GM18498 (cell line): ENCODE data around the gene COMMD7.
A peak's percentile ranks its signal among the peaks of the same experiment; 100 is the strongest.

Source experiments
- ATAC-seq: cut with Tn5 transposase; IDR thresholded peaks from one replicate; pipeline ENCODE4 v1.9.1; 2021; ENCODE audit warnings: mild to moderate bottlenecking, moderate library complexity; ENCODE audit not compliant: unreplicated experiment

COMMD7 gene

DNA sequence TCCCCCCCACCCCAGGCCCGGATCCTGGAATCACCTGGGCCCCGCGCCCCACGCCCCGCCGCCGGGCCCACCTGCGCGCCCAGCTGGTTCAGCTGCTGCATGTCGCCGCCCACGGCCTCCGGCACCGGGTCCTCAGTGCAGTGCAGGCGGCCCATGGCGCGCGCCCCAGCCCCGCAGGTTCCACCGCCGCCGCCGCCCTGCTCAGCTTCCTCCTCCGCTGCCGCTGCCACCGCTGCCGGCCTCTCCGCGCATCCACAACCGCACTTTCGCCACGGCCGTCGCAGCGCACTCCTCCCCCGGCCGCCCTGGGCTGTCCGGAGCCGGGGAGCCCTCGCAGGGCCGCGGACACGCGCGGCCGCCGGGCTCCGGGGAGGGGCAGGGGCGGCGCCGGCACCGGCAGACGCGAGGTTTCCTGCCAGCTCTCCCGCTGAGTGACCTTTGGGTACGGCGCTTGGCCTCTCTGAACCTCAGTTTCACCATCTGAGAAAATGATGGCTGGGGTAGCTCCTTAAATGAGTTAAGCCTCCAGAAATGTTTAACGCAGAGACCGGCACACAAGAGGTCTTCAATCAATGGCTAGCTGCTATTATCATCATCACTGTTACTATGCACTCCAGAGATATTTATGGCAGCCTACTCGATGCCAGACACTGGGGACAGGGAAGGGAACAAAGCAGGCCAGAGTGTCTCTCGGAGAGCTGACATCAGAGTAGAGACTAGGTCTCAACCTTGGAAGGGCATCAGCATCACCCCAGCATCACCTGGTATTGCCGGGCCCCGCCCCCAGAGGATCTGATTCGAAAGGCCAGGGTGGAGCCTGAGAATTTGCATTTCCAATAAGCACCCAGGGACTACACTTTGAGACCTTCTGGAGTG lies at the start of gene COMMD7:
Gene COMMD7 (minus strand): TSS at position 231 of the 876 bp plus-strand sequence. CDS start 76 bp downstream, at position 155.
- ATAC-seq = peak; percentile 78

GRCh38 chr20:32792731-32793458 lies 49.6 kb upstream of the COMMD7 start:
- no peak for ATAC-seq

DNA sequence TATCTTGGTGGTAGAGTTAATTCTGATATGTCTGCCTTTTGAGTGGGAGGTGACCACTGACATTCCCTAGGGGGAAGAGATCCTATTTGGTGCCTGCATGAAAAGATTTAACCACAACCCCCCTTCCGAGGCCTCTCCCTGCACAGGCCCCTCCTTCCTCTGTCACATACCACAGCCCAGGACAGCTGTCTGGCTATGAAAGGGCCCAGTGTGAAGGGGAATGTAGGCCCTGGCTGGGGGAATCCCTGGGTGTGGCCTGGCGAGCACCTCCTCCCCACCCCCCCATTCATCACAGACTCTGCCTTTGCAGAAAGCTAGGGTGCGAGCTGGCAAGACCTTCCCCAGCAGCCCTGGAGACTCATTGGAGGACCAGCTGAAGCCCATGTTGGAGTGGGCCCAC lies 49.0 kb upstream of the COMMD7 start:
- no peak for ATAC-seq

DNA sequence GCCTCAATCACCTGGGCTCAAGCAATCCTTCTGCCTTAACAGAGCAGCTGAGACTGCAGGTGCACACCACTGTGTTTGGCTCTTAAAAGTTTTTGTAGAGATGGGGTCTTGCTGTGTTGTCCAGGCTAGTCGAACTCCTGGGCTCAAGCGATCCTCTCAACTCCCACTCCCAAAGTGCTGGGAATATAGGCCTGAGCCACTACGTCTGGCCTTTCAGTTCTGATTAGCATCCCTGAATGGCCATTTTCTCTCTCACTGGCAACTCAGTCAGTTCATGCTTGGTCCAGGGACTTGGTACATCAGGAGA lies 47.4 kb upstream of the COMMD7 start:
- ATAC-seq = no peak

DNA sequence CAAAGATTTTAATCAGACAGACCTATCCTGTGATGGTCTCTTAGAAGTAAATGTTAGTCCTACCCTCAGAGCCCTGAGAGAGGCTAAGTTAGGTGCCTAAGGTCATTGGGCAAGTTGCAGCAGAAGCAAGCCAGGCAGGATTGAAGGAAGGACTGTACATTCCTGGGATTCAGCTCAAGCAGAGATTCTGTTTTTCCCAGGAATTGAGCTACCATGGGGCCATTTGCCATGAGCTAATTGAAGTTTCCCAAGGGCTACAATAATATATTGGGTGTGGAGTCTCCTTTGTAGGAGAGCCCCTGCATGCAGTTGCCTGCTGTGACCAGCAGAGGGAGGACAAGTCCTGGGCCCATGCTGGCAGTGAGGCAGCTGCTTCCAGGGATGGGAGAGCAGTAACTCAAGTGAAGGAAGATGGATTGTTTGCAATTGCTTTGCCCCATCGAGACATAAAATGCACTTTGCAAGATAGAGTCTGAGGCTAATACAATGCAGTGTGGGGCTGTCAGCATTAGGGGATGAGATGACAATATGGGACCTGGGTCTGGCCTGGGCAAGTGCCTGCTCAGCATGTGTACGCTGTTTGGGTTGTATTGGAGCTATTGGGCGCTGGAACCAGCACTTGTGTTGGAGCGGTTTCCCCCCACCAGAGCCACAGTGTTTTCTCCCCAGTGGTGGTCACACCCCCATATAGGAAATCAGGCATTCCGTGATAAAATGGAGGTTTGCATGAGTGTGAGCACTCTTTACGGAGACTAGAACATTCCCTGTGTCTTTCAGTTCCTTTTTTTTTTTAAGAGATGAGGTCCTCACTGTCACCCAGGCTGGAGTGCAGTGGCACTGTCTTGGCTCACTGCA lies 46.9 kb upstream of the COMMD7 start:
- peak; percentile 58 for ATAC-seq

GRCh38 chr20:32787168-32787567 lies 43.9 kb upstream of the COMMD7 start:
- ATAC-seq = no peak

DNA sequence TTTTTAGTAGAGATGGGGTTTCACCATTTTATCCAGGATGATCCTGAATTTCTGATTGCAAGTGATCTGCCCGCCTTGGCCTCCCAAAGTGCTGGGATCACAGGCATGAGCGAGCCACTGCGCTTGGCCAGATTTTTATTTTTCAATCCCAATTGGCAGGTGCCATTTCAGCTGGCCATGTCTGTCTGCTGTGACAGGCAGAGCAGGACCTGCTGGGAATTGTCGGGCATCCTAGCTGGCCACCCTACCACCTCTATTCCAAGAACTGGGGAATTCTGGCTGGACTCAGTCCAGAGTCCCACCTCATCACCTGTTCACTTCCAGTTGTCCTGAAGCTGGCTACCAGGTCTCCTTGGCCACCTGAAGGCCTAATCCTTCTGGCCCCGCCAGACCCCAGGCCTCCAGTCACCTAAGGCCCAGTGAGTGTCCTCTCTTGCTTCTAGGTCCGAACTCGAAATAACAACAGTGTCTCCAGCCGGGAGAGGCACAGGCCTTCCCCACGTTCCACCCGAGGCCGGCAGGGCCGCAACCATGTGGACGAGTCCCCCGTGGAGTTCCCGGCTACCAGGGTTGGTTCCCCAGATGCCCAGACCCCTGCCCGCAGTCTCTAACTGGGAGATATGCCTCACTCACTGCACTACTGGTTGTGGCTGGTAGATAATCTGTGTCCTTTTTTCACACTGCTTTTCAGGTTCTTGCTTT lies 42.9 kb upstream of the COMMD7 start:
- ATAC-seq = no peak

DNA sequence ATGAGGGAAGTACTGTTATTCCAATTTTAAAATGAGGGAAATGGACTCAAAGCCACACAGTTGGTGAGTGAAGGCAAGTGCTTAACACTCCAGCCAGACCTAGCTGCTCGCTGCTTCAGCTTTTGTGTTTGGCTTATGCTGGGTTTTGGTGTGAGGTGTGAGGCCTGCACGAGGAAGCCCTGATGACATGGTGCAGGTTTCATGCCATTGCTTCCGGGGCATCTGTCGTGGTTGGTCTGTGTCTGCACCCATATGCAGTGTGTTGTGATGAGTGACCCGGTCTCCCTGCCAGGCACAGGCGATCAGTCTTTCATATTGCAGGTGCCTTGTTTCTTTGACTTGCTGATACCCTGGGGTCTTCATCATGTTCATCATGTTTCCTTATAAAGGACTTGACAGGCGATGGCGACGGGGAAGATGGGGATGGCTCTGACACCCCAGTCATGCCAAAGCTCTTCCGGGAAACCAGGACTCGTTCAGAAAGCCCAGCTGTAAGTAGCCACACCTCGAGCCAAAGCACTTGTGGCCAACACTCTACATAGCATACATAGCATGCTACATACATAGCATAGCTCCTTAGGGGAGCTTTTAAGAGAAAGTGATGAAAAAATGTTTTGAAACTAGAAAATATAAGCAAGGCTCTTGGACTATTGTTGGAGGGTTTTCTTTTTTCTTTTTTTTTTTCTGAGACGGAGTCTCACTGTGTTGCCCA lies 41.3 kb upstream of the COMMD7 start:
- ATAC-seq = no peak

DNA sequence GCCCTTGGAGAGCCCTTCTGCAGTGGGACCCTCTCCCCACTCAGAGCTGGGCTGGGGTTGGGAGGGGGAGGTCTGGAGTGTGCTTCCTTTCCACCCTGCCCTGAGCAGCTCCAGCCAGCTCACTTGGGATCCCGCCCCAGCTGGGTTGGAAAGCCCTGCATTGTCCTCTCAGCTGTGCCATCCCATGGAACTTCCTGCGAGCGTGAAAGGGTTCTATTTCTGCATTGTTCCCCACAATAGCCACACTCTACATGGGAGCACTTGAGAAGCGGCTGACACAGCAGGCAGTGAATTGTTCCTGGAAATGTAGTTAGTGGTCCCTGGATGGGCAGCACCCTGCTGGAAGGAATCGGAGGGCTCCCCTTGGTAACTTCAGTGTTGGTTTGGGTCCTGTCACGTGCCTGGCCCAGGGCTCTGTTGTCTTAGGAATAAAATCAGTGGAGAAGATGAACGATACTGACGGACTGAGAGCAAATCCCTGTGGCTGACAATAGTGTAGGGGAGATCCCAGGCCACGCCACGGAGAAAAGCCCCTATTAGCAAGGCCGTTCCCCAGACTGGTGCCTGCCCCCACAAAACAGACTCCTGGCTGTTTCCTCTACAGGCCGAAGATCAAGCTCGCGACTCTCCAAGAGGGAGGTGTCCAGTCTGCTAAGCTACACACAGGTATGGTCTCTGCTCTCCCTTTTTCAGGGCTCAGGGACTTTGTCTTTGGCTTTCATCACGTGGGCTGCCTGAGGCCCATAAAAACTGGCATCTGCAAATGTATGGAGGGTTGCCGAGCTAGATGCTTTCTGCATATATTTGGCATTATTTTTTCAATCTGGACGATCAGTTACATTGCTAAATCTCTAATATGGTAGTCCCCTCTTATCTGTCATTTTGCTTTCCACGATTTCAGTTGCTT lies 37.7 kb upstream of the COMMD7 start:
- ATAC-seq = no peak

DNA sequence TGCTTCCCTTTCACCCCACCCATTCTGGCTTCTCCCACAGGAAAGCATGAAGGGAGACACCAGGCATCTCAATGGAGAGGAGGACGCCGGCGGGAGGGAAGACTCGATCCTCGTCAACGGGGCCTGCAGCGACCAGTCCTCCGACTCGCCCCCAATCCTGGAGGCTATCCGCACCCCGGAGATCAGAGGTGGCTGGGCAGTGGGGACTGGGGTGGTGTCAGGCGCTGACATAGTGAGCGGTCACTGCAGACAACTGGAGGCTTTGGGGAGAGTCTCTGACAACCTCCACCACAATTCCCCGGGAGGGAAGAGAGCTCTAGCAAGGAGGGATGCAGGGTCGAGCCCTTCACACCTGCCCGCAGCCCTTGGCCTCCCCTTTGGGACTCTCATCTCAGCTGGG lies 37.0 kb upstream of the COMMD7 start:
- no peak for ATAC-seq

GRCh38 chr20:32779500-32780211 lies 36.4 kb upstream of the COMMD7 start:
- ATAC-seq = no peak

- ATAC-seq = no peak
Measured at GRCh38 chr20:32777177-32777956, 34.1 kb upstream of the COMMD7 start.

DNA sequence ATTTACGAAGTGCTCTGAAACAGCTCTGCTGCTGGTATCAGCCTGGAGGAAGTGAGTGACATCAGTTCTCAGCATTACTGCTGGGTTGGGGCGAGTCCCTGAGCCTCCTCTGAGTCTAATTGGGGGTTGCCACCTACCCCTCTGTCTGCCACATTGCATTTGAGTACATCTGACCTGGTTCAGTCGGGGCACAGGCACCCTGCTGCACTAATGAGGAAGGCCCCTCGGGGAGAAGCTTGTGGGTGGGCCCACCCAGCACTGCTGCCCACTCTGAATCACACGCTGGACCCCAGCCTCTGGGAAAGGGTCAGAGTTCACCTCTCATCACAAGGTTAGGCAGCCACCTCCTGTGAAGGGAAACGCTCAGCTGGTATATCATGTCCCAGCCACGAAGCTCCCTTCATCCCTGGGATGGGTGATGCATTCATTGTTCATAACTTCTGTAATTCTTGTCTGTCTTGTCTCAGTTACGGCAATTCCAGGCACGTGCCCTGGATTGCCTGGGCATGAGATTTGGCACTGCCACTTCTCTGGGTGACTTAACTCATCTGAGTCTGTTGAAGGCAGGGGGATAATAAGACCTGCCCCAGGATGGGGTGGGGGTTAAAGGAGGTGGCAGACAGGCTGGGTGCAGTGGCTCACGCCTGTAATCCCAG lies 32.2 kb upstream of the COMMD7 start:
- ATAC-seq = no peak

GRCh38 chr20:32773855-32774254 lies 30.6 kb upstream of the COMMD7 start:
- ATAC-seq = no peak

DNA sequence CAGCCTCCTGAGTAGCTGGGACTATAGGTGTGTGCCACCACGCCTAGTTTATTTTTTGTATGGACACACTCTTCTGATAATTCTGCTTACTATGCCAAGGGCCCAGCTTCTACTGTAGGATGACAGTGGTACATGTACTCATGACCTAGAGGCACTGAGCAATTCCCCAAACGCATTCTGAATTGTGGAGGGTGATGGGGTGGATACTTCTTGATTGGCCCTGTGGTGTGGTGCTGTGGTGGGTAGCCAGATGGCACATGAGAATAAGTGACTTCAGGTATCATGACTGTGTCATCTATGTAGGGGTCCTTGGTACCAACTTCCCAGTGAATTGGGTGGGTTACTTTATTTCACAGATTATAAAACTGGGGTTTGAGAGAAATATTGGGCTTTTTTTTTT lies 30.0 kb upstream of the COMMD7 start:
- no peak for ATAC-seq

- no peak for ATAC-seq
Measured at GRCh38 chr20:32772046-32772445, 28.8 kb upstream of the COMMD7 start.
